ENCODE data around the gene C1QTNF9. TPM values are rescaled to one million over a fixed set of nuclear protein-coding genes. Genes with fewer than 3 reads are reported as not detected.
"Not testable (repeated sequence)": the region's sequence is repeated elsewhere in the genome, so short reads cannot be mapped to it uniquely, and the experiment has no call there.

The C1QTNF9 gene
- total and polyA plus RNA-seq, 4 donors, result 0.13 to 0.99 (median 0.42) TPM; not detected in 1

DNA sequence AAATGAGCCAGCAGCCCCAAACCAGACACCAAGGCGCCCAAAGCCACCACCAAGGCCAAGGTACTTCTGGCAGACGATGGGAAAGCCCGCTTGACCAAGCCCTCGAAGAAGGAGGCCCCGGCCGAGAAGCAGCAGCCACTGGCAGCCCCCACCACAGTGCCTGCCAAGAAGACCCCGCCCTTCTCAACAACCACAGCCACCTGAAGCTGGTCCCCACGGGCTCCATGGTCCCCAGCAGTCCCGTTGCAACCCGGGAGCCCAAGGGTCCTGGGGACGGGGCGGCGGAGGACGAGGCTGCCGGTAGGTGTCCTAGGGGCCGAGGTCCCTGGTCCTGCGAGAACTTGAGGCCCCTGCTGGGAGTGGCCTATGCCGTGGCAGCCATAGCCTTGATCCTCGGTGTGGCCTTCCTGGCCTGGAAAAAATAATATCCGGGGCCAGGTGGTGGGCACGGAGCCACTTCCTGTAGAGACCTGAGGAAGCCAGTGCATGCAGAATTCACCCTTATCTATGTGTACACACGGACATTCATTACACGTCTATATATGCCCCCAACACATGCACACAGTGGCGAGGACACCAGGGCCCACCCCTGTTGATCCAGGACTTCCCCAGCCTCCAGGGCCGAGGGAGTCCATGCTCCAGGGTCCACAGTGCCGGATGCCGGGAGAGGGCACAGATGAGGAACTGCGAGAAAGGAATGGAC lies 13.8 kb downstream of the C1QTNF9 start:
- intact Hi-C loops (cut with DNase I), result no loop called here
- DNase-seq (no peak), ATAC-seq (ENCODE audit: low FRiP score) (no peak)
- 84 to 88% methylated on average over 28 of the region's 28 CpGs for whole genome bisulfite sequencing, 2 donors
- Histone ChIP-seq H3K36me3 (ENCODE audit: control insufficient read depth in 1 of 2, insufficient read depth in 2 of 2, low read length in 1 of 2) (no peaks in the 10 kb centered on the region), H3K4me3 (ENCODE audit: low read length in 2 of 2) (no peak overlapping the region), H3K4me1 (ENCODE audit: control insufficient read depth in 1 of 2, insufficient read depth in 2 of 2, low read length in 2 of 2) (no peaks in the 10 kb centered on the region), H3K27me3 (ENCODE audit: control insufficient read depth in 1 of 2, insufficient read depth in 2 of 2, low read length in 1 of 2) (no peaks in the 10 kb centered on the region), H3K27ac (ENCODE audit: low read depth in 1 of 2, low read length in 2 of 2) (no peak overlapping the region), H3K9me3 (ENCODE audit: control insufficient read depth, low read length) (no peaks in the 10 kb centered on the region)

DNA sequence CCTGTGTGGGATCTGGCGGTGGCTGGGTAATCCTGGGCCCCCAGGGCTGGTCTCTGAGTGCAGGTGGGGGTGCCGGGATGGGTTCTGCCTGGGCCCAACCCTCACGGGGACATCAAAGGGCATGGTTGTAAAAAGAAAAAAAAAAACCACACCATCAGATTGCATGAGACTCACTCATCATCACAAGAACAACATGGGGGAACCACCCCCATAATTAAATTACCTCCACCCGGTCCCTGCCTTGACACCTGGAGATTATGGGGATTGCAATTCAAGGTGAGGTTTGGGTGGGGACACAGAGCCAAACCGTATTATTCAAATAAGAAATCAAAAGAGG lies 14.3 kb downstream of the C1QTNF9 start:
- Histone ChIP-seq H3K4me1 (ENCODE audit: control insufficient read depth in 1 of 2, insufficient read depth in 2 of 2, low read length in 2 of 2) (no peaks in the 10 kb centered on the region), H3K36me3 (ENCODE audit: control insufficient read depth in 1 of 2, insufficient read depth in 2 of 2, low read length in 1 of 2) (no peaks in the 10 kb centered on the region), H3K9me3 (ENCODE audit: control insufficient read depth, low read length) (no peaks in the 10 kb centered on the region), H3K4me3 (ENCODE audit: low read length in 2 of 2) (no peak overlapping the region), H3K27ac (ENCODE audit: low read depth in 1 of 2, low read length in 2 of 2) (no peak overlapping the region), H3K27me3 (ENCODE audit: control insufficient read depth in 1 of 2, insufficient read depth in 2 of 2, low read length in 1 of 2) (no peaks in the 10 kb centered on the region)
- DNase-seq (no peak), ATAC-seq (ENCODE audit: low FRiP score) (no peak)
- 48 to 69% methylated on average over 5 of the region's 5 CpGs for WGBS, 2 donors
- intact Hi-C loops (cut with DNase I), result no loop called here

DNA sequence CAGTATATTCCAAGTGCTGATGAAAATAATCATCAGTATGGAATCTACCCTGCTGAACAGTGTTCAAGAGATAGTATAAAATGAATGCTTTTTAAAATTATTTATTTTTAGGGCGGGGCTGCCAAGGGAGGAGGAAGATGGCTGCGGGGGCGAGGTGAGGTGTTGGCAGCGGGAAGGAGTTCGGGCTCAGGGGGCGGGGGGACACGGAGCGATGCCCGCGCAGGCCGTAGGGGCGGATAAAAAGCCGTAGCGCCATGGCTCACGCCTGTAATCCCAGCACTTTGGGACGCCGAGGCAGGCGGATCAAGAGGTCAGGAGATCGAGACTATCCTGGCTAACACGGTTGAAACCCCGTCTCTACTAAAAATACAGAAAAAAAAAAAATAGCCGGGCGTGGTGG lies 18.2 kb downstream of the C1QTNF9 start:
- H3K27me3 ChIP-seq (ENCODE audit: control insufficient read depth in 1 of 2, insufficient read depth in 2 of 2, low read length in 1 of 2); H3K4me1 ChIP-seq (ENCODE audit: control insufficient read depth in 1 of 2, insufficient read depth in 2 of 2, low read length in 2 of 2); DNase-seq; H3K4me3 ChIP-seq (ENCODE audit: low read length in 2 of 2); ATAC-seq (ENCODE audit: low FRiP score); H3K36me3 ChIP-seq (ENCODE audit: control insufficient read depth in 1 of 2, insufficient read depth in 2 of 2, low read length in 1 of 2); H3K27ac ChIP-seq (ENCODE audit: low read depth in 1 of 2, low read length in 2 of 2); H3K9me3 ChIP-seq (ENCODE audit: control insufficient read depth, low read length); intact Hi-C loops (cut with DNase I): not testable (repeated sequence)
- WGBS, 2 donors, result 70 to 81% methylated on average over 23 of the region's 23 CpGs

DNA sequence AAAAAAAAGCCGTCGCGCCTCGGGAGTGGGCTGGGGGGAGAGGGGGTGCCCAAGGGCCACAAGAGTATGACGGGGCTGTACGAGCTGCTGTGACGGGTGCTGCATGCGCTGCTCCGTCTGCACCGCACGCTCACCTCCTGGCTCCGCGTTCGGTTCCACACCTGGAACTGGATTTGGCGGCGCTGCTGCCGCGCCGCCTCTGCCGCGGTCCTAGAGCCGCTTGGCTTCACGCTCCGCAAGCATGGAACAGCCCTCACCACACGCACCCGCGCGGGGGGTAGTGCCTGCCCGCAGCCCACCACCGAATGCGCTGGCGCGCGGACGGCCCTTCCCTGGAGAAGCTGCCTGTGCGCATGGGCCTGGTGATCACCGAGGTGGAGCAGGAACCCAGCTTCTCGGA lies 18.8 kb downstream of the C1QTNF9 start:
- no peak overlapping the region for H3K4me3 ChIP-seq (ENCODE audit: low read length in 2 of 2)
- no peak for DNase-seq

DNA sequence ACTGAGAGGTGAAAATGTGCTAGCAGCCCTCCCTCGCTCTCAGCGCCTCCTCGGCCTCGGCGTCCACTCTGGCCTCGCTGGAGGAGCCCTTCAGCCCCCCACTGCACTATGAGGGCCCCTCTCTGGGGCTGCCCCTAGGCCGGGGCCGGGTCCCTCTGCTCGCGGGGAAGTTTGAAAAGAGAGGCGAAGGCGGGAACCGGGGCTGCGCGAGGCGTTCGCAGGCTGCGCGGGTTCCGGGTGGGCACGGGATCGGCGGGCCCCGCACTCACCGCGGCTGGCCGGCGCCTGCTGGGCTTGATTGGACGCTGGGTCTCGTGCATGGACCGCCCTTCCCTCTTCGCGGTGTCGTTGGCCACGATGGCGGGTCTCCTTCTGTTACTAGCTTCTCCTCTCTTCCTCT lies 29.3 kb downstream of the C1QTNF9 start:
- no peaks in the 10 kb centered on the region for H3K36me3 ChIP-seq (ENCODE audit: control insufficient read depth in 1 of 2, insufficient read depth in 2 of 2, low read length in 1 of 2)
- H3K4me3 ChIP-seq (ENCODE audit: low read length in 2 of 2), result no peak overlapping the region
- peaks cover 4% of the 10 kb centered on the region for H3K9me3 ChIP-seq (ENCODE audit: control insufficient read depth, low read length)
- WGBS, 2 donors, result 93 to 95% methylated on average over 32 to 36 of the region's 36 CpGs
- DNase-seq (no peak), ATAC-seq (ENCODE audit: low FRiP score) (no peak)
- H3K27me3 ChIP-seq (ENCODE audit: control insufficient read depth in 1 of 2, insufficient read depth in 2 of 2, low read length in 1 of 2), result no peaks in the 10 kb centered on the region
- intact Hi-C loops (cut with DNase I), result no loop called here
- no peak overlapping the region for H3K27ac ChIP-seq (ENCODE audit: low read depth in 1 of 2, low read length in 2 of 2)
- no peaks in the 10 kb centered on the region for H3K4me1 ChIP-seq (ENCODE audit: control insufficient read depth in 1 of 2, insufficient read depth in 2 of 2, low read length in 2 of 2)

More for the DNA sequence above, 18.8 kb downstream of the C1QTNF9 start:
- Histone ChIP-seq H3K4me1 (ENCODE audit: control insufficient read depth in 1 of 2, insufficient read depth in 2 of 2, low read length in 2 of 2) (no peaks in the 10 kb centered on the region), H3K27me3 (ENCODE audit: control insufficient read depth in 1 of 2, insufficient read depth in 2 of 2, low read length in 1 of 2) (no peaks in the 10 kb centered on the region), H3K9me3 (ENCODE audit: control insufficient read depth, low read length) (no peaks in the 10 kb centered on the region), H3K36me3 (ENCODE audit: control insufficient read depth in 1 of 2, insufficient read depth in 2 of 2, low read length in 1 of 2) (no peaks in the 10 kb centered on the region), H3K27ac (ENCODE audit: low read depth in 1 of 2, low read length in 2 of 2) (no peak overlapping the region)
- ATAC-seq (ENCODE audit: low FRiP score), result no peak
- intact Hi-C loops (cut with DNase I), result no loop called here
- WGBS, 2 donors, result 10 to 11% methylated on average over 34 to 38 of the region's 38 CpGs

DNA sequence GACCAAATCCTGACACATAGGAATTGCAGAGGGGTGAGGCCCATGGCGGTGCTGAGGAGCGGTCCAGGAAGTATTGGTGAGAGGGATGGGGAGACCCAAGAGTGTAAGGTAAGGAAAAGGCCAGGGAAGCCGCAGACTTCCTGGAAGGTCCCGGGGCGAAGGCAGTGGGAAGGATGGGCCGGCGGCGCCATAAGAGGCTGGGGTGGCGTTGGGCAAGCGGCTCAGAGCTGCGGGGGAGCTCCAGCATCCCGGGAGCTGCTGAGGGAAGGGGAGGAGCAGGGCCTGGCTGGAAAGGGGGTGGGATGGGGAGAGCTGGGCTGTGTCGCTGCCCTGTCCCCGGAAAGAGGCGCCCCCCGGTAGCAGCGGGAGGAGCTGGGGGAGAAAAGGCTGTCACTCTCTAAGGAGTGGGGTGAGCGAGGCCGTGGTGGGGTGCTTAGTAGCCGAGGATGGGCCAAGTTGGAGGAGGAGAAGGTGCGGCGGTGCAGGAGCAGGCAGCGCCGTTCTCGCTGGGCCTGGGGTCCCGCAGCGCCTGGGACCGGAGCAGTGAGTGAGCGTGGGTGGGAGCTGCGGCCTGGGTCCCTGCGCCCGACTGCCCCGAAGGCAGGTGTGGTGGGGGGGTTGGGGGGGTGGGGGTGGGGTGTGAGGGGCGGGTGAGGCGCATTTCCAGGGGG lies 30.7 kb downstream of the C1QTNF9 start:
- no peak overlapping the region for H3K27ac ChIP-seq (ENCODE audit: low read depth in 1 of 2, low read length in 2 of 2)
- no peak for DNase-seq
- 63 to 82% methylated on average over 33 to 35 of the region's 35 CpGs for WGBS, 2 donors

DNA sequence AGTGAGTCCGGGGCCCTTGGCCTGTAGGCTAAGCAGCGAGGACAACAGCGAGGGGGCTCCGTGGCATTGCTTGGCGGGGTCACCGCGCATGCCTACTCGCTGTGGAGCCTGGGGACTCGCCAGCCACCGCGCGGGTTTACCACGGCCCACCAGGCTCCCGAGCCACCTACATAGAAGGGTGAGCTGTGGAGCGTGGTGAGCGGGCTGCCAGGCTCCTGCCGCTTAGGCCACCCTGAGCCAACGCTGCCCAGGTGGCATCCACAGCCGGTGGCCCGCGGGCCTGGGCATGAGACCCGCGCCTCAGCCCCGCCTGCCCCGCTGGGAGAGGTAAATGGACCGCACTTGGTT lies 31.2 kb downstream of the C1QTNF9 start:
- no peaks in the 10 kb centered on the region for H3K27me3 ChIP-seq (ENCODE audit: control insufficient read depth in 1 of 2, insufficient read depth in 2 of 2, low read length in 1 of 2)
- 83 to 84% methylated on average over 11 to 26 of the region's 26 CpGs for WGBS, 2 donors
- ATAC-seq (ENCODE audit: low FRiP score) (no peak), DNase-seq (no peak)
- intact Hi-C loops (cut with DNase I), result no loop called here
- no peak overlapping the region for H3K27ac ChIP-seq (ENCODE audit: low read depth in 1 of 2, low read length in 2 of 2)
- H3K4me1 ChIP-seq (ENCODE audit: control insufficient read depth in 1 of 2, insufficient read depth in 2 of 2, low read length in 2 of 2), result no peaks in the 10 kb centered on the region
- peaks cover 3% of the 10 kb centered on the region for H3K9me3 ChIP-seq (ENCODE audit: control insufficient read depth, low read length)
- no peaks in the 10 kb centered on the region for H3K36me3 ChIP-seq (ENCODE audit: control insufficient read depth in 1 of 2, insufficient read depth in 2 of 2, low read length in 1 of 2)
- no peak overlapping the region for H3K4me3 ChIP-seq (ENCODE audit: low read length in 2 of 2)

More for the DNA sequence above, 30.7 kb downstream of the C1QTNF9 start:
- Histone ChIP-seq H3K27me3 (ENCODE audit: control insufficient read depth in 1 of 2, insufficient read depth in 2 of 2, low read length in 1 of 2) (no peaks in the 10 kb centered on the region), H3K4me1 (ENCODE audit: control insufficient read depth in 1 of 2, insufficient read depth in 2 of 2, low read length in 2 of 2) (no peaks in the 10 kb centered on the region), H3K4me3 (ENCODE audit: low read length in 2 of 2) (no peak overlapping the region), H3K9me3 (ENCODE audit: control insufficient read depth, low read length) (peaks cover 4% of the 10 kb centered on the region), H3K36me3 (ENCODE audit: control insufficient read depth in 1 of 2, insufficient read depth in 2 of 2, low read length in 1 of 2) (no peaks in the 10 kb centered on the region)
- no peak for ATAC-seq (ENCODE audit: low FRiP score)
- intact Hi-C loops (cut with DNase I), result no loop called here

DNA sequence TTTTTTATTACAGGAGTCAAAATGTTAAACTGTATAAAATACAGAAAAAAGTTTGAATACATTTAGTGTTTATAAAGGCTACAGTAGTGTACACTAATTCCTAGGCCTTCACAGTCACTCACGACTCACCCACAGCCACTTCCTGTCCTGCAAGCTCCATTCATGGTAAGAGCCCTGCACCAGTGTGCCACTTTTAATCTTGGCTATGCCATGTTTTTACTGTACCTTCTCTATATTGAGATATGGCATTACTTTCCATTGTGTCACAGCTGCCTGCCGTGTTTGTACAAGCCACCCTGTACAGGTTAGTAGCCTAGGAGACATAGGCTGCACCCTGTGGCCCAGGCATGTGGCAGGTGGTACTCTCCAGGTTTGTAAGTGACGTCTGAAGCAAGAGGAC lies 32.1 kb downstream of the C1QTNF9 start:
- intact Hi-C loops (cut with DNase I), result no loop called here
- no peaks in the 10 kb centered on the region for H3K4me1 ChIP-seq (ENCODE audit: control insufficient read depth in 1 of 2, insufficient read depth in 2 of 2, low read length in 2 of 2)
- H3K27me3 ChIP-seq (ENCODE audit: control insufficient read depth in 1 of 2, insufficient read depth in 2 of 2, low read length in 1 of 2), result no peaks in the 10 kb centered on the region
- DNase-seq (no peak), ATAC-seq (ENCODE audit: low FRiP score) (no peak)
- no peak overlapping the region for H3K27ac ChIP-seq (ENCODE audit: low read depth in 1 of 2, low read length in 2 of 2)
- peaks cover 3% of the 10 kb centered on the region for H3K9me3 ChIP-seq (ENCODE audit: control insufficient read depth, low read length)
- no peak overlapping the region for H3K4me3 ChIP-seq (ENCODE audit: low read length in 2 of 2)
- WGBS, 2 donors, result 63 to 70% methylated on average over 3 of the region's 3 CpGs
- no peaks in the 10 kb centered on the region for H3K36me3 ChIP-seq (ENCODE audit: control insufficient read depth in 1 of 2, insufficient read depth in 2 of 2, low read length in 1 of 2)

DNA sequence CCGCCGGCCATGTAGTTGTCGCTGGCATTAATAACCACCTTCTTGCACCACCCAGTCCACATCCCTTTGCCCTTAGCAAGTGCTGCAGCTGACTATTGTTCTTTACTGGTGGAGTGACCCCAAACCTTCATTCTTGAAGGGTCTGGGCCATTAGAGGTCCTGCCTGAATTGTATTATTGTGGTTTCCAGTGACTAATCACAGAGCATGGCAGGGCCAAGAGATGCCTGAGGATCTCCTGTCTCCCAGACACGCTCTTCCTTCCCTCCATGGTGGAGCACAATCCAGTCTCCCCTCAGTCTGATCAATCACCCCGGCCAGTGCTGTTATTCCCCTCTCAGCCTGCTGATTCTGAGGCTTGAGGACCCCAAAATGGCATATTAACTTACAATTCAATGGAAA lies 39.0 kb downstream of the C1QTNF9 start:
- ATAC-seq (ENCODE audit: low FRiP score) (no peak), DNase-seq (no peak)
- no peak overlapping the region for H3K27ac ChIP-seq (ENCODE audit: low read depth in 1 of 2, low read length in 2 of 2)
- H3K4me1 ChIP-seq (ENCODE audit: control insufficient read depth in 1 of 2, insufficient read depth in 2 of 2, low read length in 2 of 2), result no peaks in the 10 kb centered on the region
- no peak overlapping the region for H3K4me3 ChIP-seq (ENCODE audit: low read length in 2 of 2)
- 84 to 87% methylated on average over 5 of the region's 5 CpGs for WGBS, 2 donors
- intact Hi-C loops (cut with DNase I), result no loop called here
- peaks cover 4% of the 10 kb centered on the region for H3K9me3 ChIP-seq (ENCODE audit: control insufficient read depth, low read length)
- H3K27me3 ChIP-seq (ENCODE audit: control insufficient read depth in 1 of 2, insufficient read depth in 2 of 2, low read length in 1 of 2), result no peaks in the 10 kb centered on the region
- no peaks in the 10 kb centered on the region for H3K36me3 ChIP-seq (ENCODE audit: control insufficient read depth in 1 of 2, insufficient read depth in 2 of 2, low read length in 1 of 2)
